ENCODE data around the gene FARSB.

Gene FARSB

DNA sequence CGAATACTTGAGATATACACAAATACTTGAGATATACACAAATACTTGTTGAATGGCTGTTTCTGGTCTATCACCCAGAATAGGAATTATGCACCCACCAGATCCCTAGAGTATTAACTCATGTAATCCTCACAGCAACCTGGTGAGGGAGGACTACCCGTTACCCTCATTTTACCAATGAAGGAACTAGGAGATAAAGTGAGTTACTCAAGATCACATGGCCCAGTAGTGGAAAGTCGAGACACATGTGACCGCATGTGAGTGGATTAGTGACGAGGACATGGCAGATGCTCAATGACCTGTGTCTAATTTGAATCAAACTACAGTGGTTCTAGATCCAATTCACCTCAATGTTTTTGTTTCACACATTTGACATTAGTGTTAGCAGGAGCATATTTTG lies 18.0 kb upstream of the FARSB start:
- TF ChIP-seq, protein P1, sequence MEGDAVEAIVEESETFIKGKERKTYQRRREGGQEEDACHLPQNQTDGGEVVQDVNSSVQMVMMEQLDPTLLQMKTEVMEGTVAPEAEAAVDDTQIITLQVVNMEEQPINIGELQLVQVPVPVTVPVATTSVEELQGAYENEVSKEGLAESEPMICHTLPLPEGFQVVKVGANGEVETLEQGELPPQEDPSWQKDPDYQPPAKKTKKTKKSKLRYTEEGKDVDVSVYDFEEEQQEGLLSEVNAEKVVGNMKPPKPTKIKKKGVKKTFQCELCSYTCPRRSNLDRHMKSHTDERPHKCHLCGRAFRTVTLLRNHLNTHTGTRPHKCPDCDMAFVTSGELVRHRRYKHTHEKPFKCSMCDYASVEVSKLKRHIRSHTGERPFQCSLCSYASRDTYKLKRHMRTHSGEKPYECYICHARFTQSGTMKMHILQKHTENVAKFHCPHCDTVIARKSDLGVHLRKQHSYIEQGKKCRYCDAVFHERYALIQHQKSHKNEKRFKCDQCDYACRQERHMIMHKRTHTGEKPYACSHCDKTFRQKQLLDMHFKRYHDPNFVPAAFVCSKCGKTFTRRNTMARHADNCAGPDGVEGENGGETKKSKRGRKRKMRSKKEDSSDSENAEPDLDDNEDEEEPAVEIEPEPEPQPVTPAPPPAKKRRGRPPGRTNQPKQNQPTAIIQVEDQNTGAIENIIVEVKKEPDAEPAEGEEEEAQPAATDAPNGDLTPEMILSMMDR (IDR thresholded peaks at IDR 0.05; ENCODE audit: low read depth, low read length, missing control alignments) = no peak
- DNase-seq (ENCODE audit: extremely low read depth, low read depth) = no peak

DNA sequence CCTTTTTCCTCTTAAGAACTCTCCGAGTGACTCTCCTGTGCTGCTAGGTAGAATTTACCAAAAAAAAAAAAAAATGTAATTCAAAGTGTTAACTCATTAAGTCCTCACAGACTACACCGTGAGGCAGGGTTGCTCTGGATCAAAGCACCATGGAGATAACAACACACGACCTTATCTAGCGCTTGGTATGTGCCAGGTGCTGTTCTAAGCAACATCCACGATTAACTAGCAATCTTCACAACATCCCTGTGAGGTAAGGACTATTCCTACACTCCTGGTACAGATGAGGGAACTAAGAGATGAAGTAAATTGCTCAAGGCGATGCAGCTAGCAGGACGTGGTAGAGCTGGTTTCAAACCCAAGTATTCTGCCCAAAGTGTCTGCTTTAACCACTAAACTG lies 17.4 kb upstream of the FARSB start:
- no peak overlapping the region for H3K4me3 ChIP-seq (replicated peaks; ENCODE audit: low read depth, low read length)
- no peak for DNase-seq (ENCODE audit: extremely low read depth, low read depth)
- TF ChIP-seq, protein P1 (IDR thresholded peaks at IDR 0.05; ENCODE audit: low read depth, low read length, missing control alignments) = no peak

More for the DNA sequence above, 18.0 kb upstream of the FARSB start:
- no peak overlapping the region for H3K4me3 ChIP-seq (replicated peaks; ENCODE audit: low read depth, low read length)

DNA sequence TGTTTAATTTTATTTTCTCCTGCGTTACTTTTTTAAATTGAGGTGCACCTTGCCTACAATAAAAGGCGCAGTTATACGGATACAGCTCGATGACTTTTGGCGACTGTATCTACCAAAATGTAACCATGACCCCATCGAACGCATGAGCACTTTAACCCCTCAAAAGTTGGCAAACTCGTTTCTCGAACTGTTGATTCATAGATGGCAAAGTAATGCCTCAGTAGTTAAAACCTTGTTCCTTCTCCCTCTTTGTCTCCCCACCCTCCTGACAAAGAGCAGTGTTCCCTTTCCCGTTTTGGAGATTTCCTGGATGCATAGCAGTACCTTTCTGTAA lies 16.1 kb upstream of the FARSB start:
- DNase-seq (ENCODE audit: extremely low read depth, low read depth) = no peak
- peak overlapping the region; percentile 40 for H3K4me3 ChIP-seq (replicated peaks; ENCODE audit: low read depth, low read length)
- TF ChIP-seq, protein P1 (IDR thresholded peaks at IDR 0.05; ENCODE audit: low read depth, low read length, missing control alignments) = no peak

DNA sequence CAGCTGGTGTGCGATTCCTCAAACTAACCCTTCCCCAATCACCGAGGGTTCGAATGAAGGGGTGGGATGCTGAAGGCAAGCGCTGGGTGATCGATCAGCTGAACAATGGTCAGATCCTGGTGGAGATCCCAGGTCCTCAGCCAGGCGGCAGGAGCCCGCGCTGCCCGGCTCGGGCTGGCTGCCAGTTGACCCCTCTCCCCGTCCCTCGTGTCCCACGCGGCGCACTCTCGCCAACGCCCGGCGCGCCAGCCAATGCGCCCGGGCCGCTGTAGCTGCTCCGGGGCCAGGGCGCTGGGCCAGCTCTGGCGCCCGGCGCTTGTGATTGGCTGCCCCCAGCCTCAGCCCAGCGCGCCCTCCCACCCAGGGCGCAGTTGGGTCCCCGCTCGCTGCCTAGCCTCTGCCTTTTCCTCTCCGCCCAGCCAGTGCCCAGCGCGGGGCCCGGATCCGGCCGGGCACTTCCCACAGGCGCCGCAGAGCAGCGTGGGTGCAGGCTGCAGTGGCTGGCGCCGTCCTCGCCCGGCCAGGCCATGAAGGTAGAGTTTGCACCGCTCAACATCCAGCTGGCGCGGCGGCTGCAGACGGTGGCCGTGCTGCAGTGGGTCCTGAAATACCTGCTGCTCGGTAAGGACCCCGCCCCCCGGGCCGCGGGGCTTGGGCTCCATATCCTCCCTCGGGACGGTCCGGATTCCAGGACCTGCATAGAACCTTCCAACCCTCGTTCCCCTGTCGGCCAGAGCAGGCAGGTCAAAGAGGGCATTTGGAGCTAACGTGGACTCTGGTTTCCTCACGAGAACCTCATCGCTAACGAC lies 15.6 kb upstream of the FARSB start, which contains the start of gene MOGAT1:
Gene MOGAT1 (plus strand): TSS at position 400 of the 809 bp plus-strand sequence. CDS start 128 bp downstream, at position 528.
- H3K4me3 ChIP-seq (replicated peaks; ENCODE audit: low read depth, low read length) = peak within 1 kb of the TSS; percentile 40
- TF ChIP-seq, protein P1 (IDR thresholded peaks at IDR 0.05; ENCODE audit: low read depth, low read length, missing control alignments) = no peak

DNA sequence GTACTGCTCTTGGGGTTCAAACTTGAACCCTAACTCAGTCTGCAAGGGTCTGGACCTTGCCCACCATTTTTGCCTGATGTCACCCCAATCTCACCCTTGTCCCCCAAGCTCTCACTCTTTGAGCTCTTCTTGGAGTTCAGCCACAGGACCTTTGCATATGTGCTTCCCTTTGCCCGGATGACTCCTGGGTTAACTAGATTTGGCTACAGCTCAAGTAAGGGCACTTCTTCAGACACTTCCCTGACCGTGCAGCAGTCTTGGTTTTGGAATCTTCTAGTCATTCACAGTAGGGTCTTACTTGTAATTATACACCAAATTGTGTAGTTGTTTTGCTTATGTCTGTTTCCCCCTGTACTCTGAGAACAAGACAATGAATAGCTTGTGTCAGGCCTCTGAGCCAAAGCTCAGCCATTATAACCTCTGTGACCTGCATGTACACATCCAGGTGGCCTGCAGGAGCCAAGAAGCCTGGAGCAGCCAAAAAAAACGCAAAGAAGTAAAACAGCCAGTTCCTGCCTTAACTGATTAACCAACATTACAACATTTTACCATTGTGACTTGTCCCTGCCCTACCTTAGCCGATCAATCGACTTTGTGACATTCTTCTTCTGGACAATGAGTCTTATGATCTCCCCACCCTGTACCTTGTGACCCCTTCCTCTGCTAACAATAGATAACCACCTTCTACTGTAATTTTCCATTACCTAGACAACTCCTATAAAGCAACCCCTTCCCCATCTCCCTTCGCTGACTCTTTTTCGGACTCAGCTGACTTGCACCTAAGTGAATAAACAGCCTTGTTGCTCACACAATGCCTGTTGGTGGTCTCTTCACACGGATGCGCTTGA lies 14.5 kb upstream of the FARSB start:
- no peak overlapping the region for H3K4me3 ChIP-seq (replicated peaks; ENCODE audit: low read depth, low read length)
- no peak for DNase-seq (ENCODE audit: extremely low read depth, low read depth)
- TF ChIP-seq, protein P1 (IDR thresholded peaks at IDR 0.05; ENCODE audit: low read depth, low read length, missing control alignments) = no peak

More for the DNA sequence above, 15.6 kb upstream of the FARSB start, which contains the start of gene MOGAT1:
- no peak for DNase-seq (ENCODE audit: extremely low read depth, low read depth)

DNA sequence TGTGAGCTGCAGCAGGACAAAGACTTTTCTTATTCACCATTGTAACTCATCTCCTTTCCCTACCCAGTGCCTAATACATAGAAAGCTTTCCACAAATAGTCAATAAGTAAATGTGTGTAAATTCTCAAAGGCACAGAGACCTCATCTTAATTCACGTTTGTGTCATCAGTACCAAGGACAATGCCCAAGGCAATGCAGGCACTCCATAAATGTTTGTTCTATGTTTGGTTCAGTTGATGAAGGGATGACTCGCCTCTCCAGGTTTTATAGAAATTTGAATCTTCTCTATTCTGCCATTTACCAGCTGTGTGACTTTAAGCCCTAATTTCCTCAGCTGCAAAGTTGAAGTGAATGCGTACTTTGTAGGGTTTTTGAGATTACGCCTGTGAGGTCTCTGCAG lies 13.5 kb upstream of the FARSB start:
- no peak overlapping the region for H3K4me3 ChIP-seq (replicated peaks; ENCODE audit: low read depth, low read length)
- TF ChIP-seq, protein P1 (IDR thresholded peaks at IDR 0.05; ENCODE audit: low read depth, low read length, missing control alignments) = no peak
- DNase-seq (ENCODE audit: extremely low read depth, low read depth) = no peak

Measured in HFF-Myc (cell line).